Measurements from ENCODE around the gene EME2.

The EME2 gene

DNA sequence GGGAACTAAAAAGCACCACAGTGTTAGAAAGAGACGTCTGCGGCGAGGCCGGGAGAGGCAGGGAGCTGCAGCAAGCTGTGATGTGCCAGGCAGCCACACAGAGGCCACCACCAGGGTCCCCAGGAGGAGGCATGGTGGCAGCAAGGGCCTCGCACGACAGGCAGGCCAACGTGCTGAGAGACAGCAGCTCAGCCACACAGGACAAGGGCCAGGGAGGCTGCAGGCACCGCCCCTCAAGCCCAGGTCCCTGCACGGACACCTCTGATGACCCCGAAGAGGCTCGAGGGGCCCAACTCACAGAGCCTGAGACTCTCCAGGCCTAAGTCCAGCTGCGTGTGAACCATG, 48.3 kb downstream of the EME2 start:
- DNase-seq = no peak

DNA sequence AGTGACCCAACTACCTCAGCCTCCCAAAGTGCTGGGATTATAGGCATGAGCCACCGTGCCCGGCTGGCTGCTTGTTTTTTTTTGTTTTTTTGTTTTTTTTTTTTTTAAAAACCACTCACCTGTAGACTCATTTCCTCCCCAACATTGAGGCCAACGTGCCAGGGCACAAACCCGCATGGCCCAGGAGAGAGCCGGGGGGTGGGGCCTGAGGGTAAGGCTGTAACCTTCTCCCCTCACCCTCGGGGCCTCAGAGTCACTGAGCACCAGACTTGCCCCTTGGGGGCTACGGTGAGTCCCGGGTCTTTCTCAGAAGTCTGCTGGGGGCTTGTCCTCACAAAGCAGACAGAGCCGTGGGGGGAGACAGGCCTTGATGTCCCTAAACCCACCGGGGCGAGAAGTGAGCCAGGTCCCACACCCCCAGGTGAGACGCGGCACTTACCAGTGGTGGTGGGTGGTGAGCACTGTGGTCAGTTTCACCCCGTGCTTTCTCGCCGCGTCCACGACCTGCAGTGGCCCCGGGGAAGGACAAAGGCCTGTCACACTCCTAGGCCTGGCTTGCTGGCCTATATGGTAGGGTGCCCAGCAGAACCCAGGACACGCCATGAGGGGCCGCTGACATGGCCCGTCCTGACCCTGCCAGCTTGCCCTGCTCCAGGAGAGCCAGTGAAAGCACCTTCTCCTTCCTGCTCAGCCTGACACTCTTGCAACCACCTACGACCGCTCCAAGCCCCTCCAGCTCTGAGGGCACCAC, 49.4 kb downstream of the EME2 start:
- DNase-seq = no peak

DNA sequence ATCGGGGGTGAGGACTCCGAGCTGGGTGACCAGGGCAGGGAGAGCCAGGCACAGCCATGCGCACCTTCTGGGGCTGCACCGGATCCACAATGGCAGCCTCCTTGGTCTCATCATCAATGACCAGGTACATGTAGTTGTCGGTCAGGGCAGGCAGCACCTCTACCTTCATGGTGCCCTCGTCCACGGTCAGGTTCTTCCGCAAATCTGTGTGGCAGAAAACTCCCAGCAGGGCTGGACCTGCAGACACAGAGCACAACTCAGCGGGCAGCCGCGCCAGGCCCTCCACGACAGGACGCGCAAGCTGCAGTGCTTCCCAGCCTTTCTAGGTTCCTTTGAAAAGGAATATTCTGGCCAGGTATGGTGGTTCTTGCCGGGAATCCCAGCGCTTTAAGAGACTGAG, 50.2 kb downstream of the EME2 start:
- no peak for DNase-seq

DNA sequence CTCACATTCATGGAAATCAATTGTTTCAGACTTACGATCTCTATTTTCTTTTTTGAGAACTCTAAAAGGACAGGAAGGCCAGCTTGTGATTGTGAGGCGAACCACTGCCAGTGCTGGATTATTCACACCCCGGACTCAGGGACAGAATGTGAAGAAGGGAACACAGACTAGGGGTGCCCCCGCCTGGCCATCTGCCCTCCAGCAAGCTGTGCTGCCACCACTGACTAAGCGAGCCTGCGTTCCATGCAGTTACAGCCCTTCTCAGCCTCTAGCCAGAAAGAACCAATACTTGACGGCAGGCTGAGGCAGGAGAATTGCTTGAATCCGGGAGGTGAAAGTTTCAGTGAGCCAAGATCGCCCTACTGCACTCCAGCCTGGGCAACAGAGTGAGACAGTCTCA, 51.2 kb downstream of the EME2 start:
- peak; percentile 23 for DNase-seq

DNA sequence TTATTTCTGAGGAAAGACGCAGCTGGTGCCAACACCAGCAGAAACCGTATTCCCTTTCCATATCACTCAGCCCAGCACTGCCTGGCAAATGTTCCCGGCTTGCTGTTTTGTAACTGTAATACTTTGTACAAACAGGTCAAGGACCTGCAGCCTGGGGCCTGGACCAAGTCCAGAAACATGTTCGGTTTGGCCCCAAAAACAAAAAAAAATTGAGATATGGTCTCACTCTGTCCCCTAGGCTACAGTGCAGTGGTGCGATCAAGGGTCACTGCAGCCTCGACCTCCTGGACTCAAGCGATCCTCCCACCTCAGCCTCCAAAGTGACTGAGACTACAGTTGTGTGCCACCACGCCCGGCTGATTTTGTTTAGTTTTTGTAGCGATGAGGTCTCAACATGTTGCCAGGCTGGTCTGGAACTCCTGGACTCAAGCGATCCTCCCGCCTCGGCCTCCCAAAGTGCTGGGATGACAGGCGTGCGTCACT, 52.8 kb downstream of the EME2 start:
- no peak for DNase-seq
